Activated CD4-positive, CD25-positive, alpha-beta regulatory T cell treated with anti-CD3 and anti-CD28 coated beads, Interleukin-2, amount 50 U/mL, for 24 hours (primary cell): ENCODE results near the gene PNPLA8.

Experiments used
- ATAC-seq, 2 donors: fragments of 150-1000 bp; cut with Tn5 transposase; one replicate each; pipeline ENCODE4 v1.10.0; 2021; ENCODE audit warnings: mild to moderate bottlenecking in 1 of 2, moderate library complexity in 1 of 2

Gene PNPLA8

DNA sequence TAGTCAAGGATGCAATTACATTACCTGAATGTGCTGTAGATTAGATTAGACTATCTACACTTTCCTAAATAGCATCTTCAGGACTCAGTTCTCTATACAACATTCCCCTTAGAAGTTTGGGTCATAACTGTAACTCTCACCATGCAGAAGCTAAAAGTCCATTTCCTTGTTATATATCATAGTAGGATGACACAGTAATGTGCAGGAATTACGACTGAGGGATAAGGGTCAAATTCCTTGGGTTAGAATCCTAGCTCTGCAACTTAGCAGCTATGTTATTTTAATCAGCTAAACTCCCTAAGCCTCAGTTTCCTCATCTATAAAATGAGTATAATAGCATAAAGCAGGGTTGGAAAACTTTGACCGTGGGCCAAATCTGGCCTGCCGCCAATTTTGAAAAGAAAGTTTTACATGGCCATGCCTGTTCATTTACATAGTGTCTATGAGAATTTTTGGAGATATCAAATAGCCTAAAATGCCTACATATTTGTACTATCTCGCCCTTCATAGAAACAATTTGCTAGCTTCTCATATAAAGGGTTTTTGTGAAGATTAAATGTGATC, 84.5 kb downstream of the PNPLA8 start:
- no peak for ATAC-seq

GRCh38 chr7:108440613-108441012, 85.3 kb downstream of the PNPLA8 start:
- no peak for ATAC-seq

- ATAC-seq: no peak
Observed at GRCh38 chr7:108436906-108437305, 89.0 kb downstream of the PNPLA8 start.

GRCh38 chr7:108434010-108434409, 91.9 kb downstream of the PNPLA8 start:
- ATAC-seq: no peak

- ATAC-seq: no peak
Observed at GRCh38 chr7:108431099-108431498, 94.8 kb downstream of the PNPLA8 start.

GRCh38 chr7:108430664-108431063, 95.3 kb downstream of the PNPLA8 start:
- ATAC-seq: no peak

GRCh38 chr7:108427766-108428165, 98.2 kb downstream of the PNPLA8 start:
- no peak for ATAC-seq

GRCh38 chr7:108425714-108426275, 100.1 kb downstream of the PNPLA8 start:
- no peak for ATAC-seq

DNA sequence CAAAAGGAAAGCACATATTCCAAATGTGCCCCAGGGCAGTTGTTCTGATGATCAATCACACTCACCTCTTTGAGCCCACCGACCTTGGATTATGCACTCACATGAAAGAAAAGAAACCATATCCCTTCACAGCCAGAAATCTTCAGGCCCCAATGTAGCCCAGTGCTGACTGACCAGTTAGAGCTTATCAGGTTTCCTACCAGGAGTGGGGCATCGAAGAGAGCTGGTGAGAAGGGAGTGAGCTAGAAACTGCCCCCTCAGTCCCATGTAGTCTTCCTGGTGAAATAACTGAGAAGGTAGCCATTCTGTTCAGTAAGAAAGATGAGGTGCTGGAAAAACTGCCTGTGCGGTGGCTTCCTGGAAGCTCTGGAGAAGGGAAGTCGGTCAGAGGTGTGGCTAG, 101.9 kb downstream of the PNPLA8 start:
- no peak for ATAC-seq

GRCh38 chr7:108423089-108423989, 102.6 kb downstream of the PNPLA8 start:
- ATAC-seq: no peak

DNA sequence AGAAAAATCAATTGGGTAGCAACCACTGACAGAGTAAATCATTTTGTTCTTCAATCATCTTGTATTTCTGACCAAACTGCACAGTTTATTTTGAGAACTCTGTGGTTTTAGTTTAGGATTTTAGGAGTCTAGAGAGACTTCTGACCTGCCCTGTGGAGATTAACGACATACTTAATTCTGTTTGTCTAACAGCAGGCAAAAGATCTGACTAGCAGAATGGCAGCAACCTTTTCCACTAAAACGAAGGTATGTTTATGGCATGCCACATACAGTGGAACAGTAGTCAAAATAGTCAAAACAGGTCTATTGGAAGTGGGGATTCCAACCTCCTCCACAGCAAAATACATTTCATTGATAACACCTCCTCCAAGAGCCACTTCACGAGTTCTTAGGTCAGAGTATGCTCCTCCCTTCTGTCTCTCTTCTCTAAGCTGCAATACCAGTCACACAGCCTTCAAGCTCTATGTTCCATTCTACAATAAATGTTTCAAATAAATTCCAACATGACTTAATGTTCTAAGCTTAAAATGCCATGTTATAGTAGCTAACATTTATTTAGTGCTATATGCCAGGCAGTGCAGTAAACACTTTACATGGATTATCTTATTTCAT, 104.1 kb downstream of the PNPLA8 start:
- no peak for ATAC-seq
